CD1c-positive myeloid dendritic cell (primary cell): ENCODE measurements around the gene TADA2A.
A peak's percentile ranks its signal among the peaks of the same experiment; 100 is the strongest.
"Not testable (repeated sequence)": the region's sequence is repeated elsewhere in the genome, so short reads cannot be mapped to it uniquely, and the experiment has no call there.

Source experiments
- DNase-seq: peaks from one replicate; pipeline ENCODE4 v3.0.0-alpha.2; 2016; ENCODE audit errors: extremely low spot score

Gene TADA2A

DNA sequence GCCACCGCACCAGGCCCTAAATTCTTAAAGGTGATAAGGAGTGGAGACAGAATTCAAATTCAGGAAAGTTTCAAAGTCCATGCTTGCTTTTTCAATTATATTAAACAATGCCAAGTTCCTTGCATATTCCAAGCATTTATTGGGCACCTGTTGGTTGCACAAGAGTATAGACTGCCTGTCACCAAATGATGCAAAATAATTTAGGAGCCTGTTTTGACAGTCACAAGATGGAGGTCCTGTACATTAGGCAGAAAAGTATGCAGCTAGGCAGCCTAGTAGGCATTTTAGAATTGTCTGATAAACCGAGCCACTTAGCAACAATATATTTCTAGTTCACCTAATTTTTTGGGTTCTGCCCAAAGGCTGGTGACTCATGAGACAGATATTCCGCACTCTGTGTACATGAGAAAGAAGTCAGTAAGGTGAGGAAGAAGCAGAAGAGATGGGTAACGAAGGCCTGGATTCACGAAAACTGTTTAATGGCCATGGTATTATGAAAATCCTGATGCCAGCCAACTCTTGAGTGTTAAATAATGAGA, 7.4 kb upstream of the TADA2A start:
- DNase-seq: no peak

DNA sequence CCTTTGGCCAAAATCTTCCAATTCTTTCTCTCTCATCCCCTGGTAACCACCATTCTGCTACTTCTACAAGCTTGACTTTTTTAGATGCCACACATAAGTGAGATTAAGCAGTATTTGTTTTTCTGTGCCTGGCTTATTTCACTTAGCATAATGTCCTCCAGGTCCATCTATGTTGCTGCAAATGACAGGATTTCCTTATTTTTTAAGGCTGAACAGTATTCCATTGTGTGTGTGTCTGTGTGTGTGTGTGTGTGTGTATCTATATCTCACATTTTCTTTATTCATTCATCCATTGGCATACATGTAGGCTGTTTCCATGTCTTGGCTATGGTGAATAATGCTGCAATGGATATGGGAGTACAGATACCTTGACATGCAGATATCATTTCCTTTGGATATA, 6.2 kb upstream of the TADA2A start:
- no peak for DNase-seq

DNA sequence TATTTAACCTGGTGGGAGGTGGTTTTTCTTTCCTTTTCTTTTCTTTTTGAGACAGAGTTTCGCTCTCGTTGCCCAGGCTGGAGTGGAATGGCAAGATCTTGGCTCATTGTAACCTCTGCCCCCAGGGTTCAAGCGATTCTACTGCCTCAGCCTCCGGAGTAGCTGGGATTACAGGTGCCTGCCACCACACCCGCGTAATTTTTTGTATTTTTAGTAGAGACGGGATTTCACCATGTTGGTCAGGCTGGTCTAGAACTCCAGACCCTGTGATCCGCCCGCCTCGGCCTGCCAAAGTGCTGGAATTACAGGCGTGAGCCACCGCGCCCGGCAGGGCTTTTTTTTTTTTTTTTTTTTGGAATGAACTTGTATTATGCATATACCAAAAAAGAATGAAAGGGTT, 1.2 kb upstream of the TADA2A start:
- not testable (repeated sequence) for DNase-seq

DNA sequence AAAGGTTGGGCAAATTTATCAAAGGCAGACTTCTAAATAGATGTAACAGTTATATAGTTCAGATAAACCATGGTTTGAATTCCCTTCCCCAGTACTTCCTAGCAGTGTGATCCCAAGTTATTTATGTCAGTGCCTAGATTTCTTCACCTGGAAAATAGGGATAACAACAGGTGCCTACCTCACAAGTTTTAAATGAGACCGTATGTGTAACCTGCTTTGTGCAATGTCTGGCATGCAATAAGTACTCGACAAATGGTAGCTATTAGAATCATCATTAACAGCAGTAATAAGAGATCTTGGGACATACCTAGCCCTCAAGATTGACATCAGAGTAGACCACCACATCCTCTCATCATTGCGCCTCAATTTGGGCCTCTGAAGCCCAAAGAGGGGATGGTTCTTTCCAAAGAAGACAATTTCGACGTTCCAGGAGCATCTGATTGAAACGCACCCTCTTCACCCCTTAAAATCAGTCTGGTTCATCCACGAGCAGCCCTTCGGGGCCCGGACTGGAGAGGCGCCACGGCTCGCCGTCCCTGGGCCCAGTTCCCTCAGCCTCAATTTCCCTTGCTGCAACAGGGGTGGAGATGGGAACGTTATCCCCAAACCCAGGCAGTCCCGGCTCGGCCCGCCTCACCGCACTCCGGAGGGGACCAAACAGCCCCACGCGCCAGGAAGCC, 591 bp upstream of the TADA2A start:
- no peak for DNase-seq

DNA sequence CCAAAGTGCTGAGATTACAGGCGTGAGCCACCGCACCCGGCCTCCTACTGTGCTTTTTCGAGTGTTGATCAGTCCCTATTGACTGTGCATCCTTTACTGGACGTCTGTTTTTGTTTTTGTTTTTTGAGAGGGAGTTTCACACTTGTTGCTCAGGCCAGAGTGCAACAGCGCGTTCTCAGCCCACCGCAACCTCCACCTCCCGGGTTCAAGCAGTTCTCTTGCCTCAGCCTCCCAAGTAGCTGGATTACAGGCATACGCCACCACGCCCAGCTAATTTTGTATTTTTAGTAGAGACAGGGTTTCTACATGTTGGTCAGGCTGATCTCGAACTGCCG, 1.4 kb downstream of the TADA2A start:
- DNase-seq: not testable (repeated sequence)

DNA sequence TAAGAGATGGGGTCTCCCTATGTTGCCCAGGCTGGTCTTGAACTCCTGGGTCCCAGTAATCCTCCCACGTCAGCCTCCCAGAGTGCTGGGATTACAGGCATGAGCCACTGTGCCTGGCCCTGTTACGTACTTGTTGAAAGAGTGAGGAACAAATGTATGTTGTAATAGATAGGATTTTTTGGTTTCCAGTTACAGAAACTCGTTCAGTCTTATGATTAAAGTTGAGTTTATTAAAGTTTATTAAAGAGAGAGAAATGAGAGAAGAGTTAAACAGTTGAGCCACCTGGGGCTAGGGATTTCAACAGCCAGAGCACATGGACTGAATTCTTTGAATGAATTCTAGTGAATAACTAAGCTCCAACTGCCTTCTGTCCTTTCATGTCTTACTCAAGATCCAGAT, 3.7 kb downstream of the TADA2A start:
- DNase-seq: no peak

DNA sequence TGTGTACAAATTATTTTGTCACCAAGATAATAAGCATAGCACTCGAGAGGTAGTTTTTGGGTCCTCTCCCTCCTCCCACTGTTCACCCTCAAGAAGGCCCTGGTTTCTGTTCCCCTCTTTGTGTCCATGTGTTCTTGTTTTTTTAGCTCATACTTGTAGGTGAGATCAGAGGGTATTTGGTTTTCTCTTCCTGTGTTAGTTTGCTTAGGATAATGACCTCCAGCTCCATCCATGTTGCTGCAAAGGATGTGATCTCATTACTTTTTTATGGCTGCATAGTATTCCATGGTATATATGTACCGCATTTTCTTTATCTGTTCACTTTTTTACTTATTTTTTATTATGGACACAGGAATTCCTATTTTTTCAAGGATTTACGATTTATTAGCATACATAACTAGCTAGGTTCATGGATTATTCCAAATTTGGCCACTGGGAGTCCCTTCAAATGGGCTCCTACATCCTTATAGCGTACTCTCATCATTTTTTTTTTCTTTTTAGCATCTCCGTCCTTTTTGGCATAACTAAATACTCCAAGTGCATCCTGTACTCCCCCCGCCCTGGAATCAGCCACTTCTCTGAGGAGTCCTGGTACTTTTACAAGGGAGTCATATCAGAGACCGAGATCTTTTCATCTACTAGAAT, 7.3 kb downstream of the TADA2A start:
- peak; percentile 18 for DNase-seq

DNA sequence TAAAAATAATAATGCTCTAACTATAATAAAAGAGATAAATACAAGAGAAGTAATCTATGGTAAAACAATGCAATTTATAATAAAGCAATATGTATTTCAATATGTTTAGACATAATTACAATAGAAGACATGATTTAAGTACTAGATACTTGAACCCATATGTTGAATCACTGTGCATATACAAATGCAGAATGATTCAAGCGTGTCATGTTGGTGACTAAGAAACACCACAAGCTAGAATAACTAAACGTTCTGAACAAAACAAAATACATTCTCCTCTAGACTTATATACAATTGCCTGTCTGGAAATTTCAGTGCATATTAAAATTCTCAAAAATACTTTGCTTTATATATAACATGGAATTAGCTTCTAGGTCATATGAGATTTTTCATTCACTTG, 11.2 kb downstream of the TADA2A start:
- no peak for DNase-seq

DNA sequence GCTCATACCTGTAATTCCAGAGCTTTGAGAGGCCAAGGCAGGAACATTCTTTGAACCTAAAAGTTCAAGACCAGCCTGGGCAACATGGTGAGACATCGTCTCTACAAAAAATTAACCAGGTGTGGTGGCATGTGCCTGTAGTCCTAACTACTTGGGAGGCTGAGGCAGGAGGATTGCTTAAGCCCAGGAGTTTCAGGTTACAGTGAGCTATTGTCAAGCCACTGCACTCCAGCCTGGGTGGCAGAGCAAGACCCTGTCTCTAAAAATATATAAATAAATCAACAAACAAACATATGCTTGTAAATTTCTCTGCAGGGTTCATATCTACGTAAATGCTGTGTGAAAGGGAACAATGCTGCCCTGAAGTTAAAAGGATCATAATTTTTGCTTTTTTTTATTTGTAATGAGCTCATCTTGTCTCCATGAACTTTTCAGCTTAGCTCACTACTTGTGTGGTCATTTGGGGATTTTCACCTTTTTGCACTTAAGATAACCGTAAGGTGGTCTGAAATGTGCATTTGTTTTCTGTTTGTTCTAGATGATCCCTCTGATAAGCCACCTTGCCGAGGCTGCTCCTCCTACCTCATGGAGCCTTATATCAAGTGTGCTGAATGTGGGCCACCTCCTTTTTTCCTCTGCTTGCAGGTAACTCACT, 16.4 kb downstream of the TADA2A start:
- DNase-seq: no peak

DNA sequence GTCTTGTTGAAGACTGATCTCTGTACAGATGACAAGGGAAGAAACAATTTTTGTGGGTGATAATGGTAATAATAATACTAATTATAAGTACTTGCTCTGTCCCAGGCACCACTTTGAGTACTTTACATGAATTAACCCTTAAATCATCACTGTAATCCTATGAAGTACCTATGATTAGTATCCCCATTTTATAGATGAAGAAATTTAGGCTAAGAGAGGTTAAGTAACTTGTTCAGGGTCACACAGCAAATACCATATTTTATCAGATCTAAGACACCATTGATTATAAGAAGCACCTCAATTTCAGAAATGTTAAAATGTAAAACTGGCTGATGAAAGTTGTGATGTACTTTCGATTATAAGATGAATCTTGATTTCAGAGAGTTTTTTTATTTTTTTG, 18.6 kb downstream of the TADA2A start:
- DNase-seq: no peak

DNA sequence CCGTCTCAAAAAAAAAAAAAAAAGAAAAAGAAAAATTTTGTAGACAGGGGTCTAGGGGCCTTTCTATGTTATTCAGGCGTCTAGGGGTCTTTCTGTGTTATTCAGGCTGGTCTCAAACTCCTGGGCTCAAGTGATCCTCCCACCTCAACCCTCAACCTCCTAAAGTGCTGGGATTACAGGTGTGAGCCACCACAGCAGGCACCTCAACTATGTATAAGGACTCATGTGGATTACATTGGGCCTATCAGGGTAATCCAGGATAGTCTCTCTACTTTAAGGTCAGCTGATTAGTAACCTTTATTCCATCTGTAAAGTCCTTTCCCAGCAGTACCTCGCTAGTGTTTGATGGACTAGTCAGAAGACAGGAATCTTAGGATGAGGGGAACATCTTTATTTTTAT, 22.4 kb downstream of the TADA2A start:
- DNase-seq: no peak

DNA sequence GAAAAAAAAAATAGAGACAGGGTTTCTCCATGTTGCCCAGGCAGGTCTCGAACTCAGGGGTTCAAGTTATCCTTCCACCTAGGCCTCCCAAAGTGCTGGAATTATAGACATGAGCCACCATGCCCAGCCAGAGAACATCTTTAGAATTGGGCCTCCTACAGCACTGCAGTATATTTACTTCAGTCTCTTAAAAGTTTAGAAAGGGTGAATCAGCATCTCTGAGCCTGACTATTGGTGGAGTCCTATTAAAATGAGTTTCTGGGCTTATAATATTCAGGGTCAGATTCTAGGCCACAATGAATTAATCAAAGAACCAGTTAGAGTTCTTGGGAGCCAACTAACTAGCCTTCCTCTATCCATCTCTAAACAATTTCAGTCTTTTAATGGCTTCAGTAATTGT, 22.8 kb downstream of the TADA2A start:
- DNase-seq: no peak

DNA sequence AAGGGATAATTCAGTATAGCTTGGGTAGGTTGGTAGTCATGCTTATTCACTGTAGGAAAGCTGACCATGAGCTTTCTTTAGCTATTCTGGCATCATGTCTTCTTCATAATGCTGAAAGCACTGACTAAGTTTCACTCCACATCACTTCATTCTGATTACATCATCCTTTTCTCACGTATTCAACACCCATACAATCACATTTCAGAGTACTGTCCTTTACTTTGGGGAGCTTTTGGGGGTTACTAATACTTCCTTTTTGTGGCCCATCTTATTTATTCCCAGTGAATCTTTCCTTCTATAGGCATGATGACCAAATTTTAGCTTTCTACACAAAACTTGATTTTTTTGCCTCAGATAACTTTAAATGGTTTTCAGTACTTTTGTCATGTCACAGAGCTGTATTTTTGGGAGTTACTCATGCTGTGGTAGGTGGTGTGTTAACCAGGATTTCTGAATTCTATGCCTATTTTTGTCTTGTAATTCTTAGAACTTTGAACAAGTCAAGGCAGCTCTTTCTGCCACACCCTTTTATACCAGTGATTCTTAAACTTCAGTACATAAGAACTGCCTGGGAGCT, 23.5 kb downstream of the TADA2A start:
- no peak for DNase-seq

DNA sequence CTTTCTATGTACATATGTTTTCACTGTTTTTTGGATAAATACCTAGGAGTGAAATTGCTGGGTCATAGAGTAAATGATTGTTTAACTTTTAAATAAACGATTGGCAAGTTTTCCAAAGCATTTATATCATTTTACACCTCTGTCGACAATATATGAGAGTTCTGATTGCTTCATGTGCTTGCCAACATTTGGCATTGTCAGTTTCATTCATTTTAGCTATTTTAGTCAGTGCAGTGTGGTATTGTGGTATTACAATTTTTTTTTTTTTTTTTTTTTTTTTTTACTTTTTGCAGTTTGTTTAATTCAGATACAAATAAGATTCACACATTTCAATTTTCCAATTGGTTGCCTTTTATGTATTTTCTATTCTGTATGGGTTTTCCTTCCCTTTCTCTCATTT, 26.0 kb downstream of the TADA2A start:
- no peak for DNase-seq

DNA sequence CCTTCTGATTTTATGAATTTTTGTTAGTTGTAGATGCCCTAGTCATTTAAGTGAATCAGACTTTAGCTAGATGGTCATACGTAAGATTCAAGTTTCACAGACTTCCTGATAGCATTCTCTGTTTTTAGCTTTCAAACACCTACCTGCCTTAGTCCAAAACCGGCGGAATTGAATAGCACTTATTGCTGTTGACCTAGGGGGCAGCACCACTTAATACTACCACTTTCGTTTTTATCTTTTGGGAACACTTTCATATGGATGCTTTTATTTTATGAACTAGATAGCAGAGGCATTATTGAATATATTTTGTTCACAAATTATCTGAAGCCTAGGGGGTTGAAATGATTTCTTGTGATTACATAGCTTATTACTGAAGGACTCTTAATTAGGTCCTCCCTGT, 31.5 kb downstream of the TADA2A start:
- DNase-seq: no peak

DNA sequence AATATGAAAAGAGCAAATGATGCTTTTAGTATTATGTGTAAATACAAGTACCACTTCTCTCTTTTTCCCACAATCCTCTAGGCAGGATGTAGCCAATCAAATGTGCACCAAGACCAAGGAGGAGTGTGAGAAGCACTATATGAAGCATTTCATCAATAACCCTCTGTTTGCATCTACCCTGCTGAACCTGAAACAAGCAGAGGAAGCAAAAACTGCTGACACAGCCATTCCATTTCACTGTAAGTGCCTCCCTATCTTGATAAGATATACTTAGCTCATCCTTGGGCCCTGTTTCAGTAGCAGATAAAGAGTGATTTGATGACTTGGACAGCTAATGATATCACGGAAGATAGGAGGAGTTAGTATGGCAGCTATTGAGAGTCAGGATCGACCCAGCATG, 33.7 kb downstream of the TADA2A start:
- no peak for DNase-seq

DNA sequence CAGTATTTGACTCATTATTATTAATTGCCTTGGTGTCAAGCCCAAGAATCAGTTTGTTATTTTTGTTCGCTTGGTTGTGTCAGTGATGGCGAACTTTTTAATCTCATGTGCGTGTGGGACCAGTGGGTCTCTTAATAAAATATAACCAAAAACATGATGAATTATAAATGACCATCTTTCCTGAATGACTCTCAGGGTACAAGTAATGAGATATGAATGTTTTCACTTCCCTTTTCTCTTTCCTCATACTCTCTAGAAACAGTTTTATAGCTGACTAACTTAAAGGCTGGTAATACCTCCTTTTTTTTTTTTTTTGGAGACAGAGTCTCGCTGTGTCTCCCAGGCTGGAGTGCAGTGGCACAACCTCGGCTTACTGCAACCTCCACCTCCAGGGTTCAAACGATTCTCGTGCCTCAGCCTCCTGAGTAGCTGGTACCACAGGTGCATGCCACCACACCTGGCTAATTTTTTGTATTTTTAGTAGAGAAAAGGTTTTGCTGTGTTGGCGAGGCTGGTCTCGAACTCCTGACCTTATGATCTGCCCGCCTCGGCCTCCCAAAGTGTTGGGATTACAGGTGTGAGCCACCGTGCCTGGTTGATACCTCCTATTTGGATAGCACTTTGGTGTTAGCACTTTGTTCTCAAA, 34.8 kb downstream of the TADA2A start:
- peak; percentile 45 for DNase-seq

DNA sequence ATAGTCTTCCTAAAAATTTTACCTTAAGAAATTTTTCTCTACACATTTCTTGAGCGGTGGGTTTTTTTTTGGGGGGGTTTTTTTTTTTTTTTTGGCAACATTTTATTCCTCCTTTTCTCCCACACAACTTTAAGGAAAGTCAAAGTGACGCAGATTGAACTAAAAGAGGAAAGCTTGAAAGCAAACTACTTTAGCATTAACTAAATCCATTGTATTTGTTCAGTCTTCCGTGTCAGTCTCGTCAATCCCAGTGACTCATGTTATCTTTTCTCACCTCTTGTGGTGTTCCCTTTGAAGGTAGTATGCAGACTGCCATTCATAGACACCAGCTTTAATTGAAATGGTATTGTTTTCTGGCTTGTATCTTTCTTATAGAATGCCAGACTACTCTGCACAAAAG, 39.3 kb downstream of the TADA2A start:
- no peak for DNase-seq

DNA sequence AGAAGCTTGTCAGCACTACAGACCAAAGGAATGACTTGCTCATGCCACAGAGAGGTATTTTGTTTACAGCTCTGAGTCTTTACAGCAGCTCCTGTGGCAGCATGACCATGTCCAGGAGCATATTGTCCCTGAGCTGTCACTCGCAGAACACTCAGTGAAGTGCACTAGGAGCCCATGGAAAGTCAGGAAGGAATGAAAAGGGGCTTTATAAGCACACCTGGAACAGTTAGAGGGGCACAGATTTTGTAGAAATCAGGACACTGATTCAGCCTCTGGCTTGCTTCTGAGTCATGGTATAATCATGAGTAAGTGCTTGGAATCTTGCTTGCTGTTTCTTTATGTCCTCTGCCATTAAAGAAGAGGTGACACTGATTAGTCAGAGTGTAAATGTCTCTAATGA, 41.0 kb downstream of the TADA2A start:
- DNase-seq: no peak

DNA sequence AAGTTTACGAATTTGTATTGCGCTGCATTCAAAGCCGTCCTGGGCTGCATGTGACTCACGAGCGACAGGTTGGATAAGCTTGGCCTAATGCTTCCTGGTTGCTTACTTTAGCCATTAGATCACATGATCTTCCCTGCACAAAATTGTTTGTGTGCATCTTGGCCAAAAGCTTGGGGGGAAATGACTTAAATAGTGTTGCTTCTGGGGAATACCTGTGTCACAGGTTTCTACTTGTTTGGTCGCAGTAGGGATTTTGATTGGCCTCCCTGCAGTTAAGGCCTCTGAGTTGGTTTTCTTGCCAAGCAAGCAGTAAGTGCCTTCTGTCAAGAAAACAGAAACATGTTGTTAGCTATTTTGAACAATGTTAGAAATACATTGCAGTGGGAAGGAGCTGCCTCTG, 43.4 kb downstream of the TADA2A start:
- DNase-seq: no peak

DNA sequence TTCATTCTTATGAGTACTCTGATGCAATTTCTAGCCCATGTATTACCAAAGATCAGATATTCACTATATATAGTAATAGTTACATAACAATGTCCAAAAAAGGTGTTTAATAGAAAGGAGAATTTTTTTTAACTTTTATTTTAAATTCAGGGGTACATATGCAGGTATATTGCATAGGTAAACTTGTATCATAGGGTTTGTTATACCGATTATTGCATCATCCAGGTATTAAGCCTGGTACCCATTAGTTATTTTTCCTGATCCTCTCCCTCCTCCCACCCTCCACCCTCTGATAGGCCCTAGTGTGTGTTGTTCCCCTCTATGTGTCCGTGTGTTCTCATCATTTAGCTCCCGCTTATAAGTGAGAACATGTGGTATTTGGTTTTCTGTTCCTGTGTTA, 51.1 kb downstream of the TADA2A start:
- DNase-seq: not testable (repeated sequence)

DNA sequence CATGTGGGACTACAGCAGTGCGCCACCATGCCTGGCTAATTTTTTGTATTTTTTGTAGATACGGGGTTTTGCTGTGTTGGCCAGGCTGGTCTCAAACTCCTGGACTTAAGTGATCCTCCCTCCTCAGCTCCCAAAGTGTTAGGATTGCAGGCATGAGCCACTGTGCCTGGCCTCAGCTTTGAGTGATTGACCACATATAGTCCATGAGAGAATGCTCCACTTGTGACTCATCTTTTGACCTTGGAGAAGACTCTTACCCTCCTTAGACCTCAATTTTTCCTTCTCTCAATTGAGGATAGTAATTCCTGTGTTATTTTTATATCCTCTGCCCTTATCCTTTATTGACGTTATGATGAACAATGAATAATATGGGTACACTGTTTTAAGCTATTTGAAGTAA, 52.1 kb downstream of the TADA2A start:
- DNase-seq: no peak
